DND-41 (cell line): ENCODE data around the gene NCSTN.

Experiments
- ATAC-seq: fragments of 200-7000 bp; cut with Tn5 transposase; 3 replicates; pipeline ENCODE4 v1.9.1; 2021; ENCODE audit warnings: low read depth; ENCODE audit not compliant: insufficient read depth
- DNase-seq: peaks from one replicate; pipeline ENCODE4 v3.0.0-alpha.2; 2020
- H2AFZ ChIP-seq: 2 replicates; pipeline ENCODE4 v1.6.0; 2012; ENCODE audit warnings: low read depth, low read length
- H3K27ac ChIP-seq: 2 replicates; pipeline ENCODE4 v1.5.1; 2012; ENCODE audit warnings: low read length, inconsistent platforms
- H3K27me3 ChIP-seq: fragments of 200-600 bp; sonication (generic); 2 replicates; pipeline ENCODE4 v1.6.0; 2012; ENCODE audit warnings: low read length, mild to moderate bottlenecking, inconsistent platforms; ENCODE audit not compliant: insufficient read depth, poor library complexity
- H3K36me3 ChIP-seq: 2 replicates; pipeline ENCODE4 v1.5.1; 2012; ENCODE audit warnings: low read length, inconsistent platforms; ENCODE audit not compliant: insufficient read depth
- H3K4me1 ChIP-seq: 2 replicates; pipeline ENCODE4 v1.5.1; 2012; ENCODE audit warnings: mild to moderate bottlenecking, low read length; ENCODE audit not compliant: insufficient read depth
- H3K4me2 ChIP-seq: 2 replicates; pipeline ENCODE4 v1.6.0; 2012; ENCODE audit warnings: mild to moderate bottlenecking, moderate library complexity, low read length, inconsistent platforms; ENCODE audit not compliant: insufficient read depth
- H3K4me3 ChIP-seq, 2 experiments: fragments of 200-600 bp in 1 of 2; shearing (Covaris generic) in 1 of 2; 2 replicates each; pipeline ENCODE4 v1.5.1; 2012 to 2016; ENCODE audit warnings: inconsistent platforms in 2 of 2, low read length in 2 of 2, mild to moderate bottlenecking in 2 of 2, low read depth in 1 of 2, moderate library complexity in 1 of 2
- H3K79me2 ChIP-seq: 2 replicates; pipeline ENCODE4 v1.6.0; 2012; ENCODE audit warnings: low read length, inconsistent platforms; ENCODE audit not compliant: insufficient read depth
- H3K9ac ChIP-seq: 2 replicates; pipeline ENCODE4 v1.6.0; 2012; ENCODE audit warnings: low read depth, mild to moderate bottlenecking, inconsistent platforms, low read length, moderate library complexity
- H3K9me3 ChIP-seq: 2 replicates; pipeline ENCODE4 v1.5.1; 2012; ENCODE audit warnings: low read length, moderate library complexity, mild to moderate bottlenecking, inconsistent platforms; ENCODE audit not compliant: insufficient read depth, severe bottlenecking
- H4K20me1 ChIP-seq: 2 replicates; pipeline ENCODE4 v1.6.0; 2012; ENCODE audit warnings: low read length; ENCODE audit not compliant: insufficient read depth
- CTCF ChIP-seq: IDR thresholded peaks from 2 replicates; pipeline ENCODE4 v1.5.1; 2012; ENCODE audit warnings: borderline replicate concordance, low read length, moderate library complexity, mild to moderate bottlenecking; ENCODE audit not compliant: poor library complexity, severe bottlenecking; ENCODE audit errors: extremely low read depth
- EZH2 ChIP-seq: IDR thresholded peaks from 3 replicates; pipeline ENCODE4 v1.6.1; 2012; ENCODE audit warnings: borderline replicate concordance, low read depth, mild to moderate bottlenecking, moderate library complexity, low read length, inconsistent platforms; ENCODE audit not compliant: severe bottlenecking

Gene NCSTN

GRCh38 chr1:160309571-160309970 lies 33.6 kb upstream of the NCSTN start:
- no peak overlapping the region for H3K4me2 ChIP-seq
- no peaks in the 10 kb centered on the region for H3K9me3 ChIP-seq
- H4K20me1 ChIP-seq: no peaks in the 10 kb centered on the region
- H3K27ac ChIP-seq: no peak overlapping the region
- no peaks in the 10 kb centered on the region for H3K79me2 ChIP-seq
- TF ChIP-seq CTCF (no peak), EZH2 (no peak)
- ATAC-seq (no peak), DNase-seq (no peak)
- no peak overlapping the region for H3K4me3 ChIP-seq
- peaks cover 91% of the 10 kb centered on the region for H3K36me3 ChIP-seq
- no peaks in the 10 kb centered on the region for H3K4me1 ChIP-seq
- no peak overlapping the region for H3K9ac ChIP-seq
- no peak overlapping the region for H2AFZ ChIP-seq
- no peaks in the 10 kb centered on the region for H3K27me3 ChIP-seq

GRCh38 chr1:160315359-160315758 lies 27.8 kb upstream of the NCSTN start:
- H3K27me3 ChIP-seq: no peaks in the 10 kb centered on the region
- no peaks in the 10 kb centered on the region for H4K20me1 ChIP-seq
- H3K4me3 ChIP-seq: no peak overlapping the region
- H3K27ac ChIP-seq: no peak overlapping the region
- peaks cover 84% of the 10 kb centered on the region for H3K36me3 ChIP-seq
- H3K9ac ChIP-seq: no peak overlapping the region
- DNase-seq: no peak
- H3K9me3 ChIP-seq: no peaks in the 10 kb centered on the region
- H3K4me1 ChIP-seq: no peaks in the 10 kb centered on the region
- H3K4me2 ChIP-seq: no peak overlapping the region
- H3K79me2 ChIP-seq: peaks cover 13% of the 10 kb centered on the region
- TF ChIP-seq CTCF (no peak), EZH2 (no peak)
- no peak overlapping the region for H2AFZ ChIP-seq
- no peak for ATAC-seq

GRCh38 chr1:160322831-160323230 lies 20.4 kb upstream of the NCSTN start:
- H3K79me2 ChIP-seq: peaks cover 23% of the 10 kb centered on the region
- H3K36me3 ChIP-seq: peaks cover 76% of the 10 kb centered on the region
- no peak for TF ChIP-seq EZH2
- no peak for TF ChIP-seq CTCF
- H3K4me1 ChIP-seq: no peaks in the 10 kb centered on the region
- no peak overlapping the region for H3K27ac ChIP-seq
- H3K4me3 ChIP-seq: no peak overlapping the region
- DNase-seq (no peak), ATAC-seq (no peak)
- no peak overlapping the region for H2AFZ ChIP-seq
- no peak overlapping the region for H3K4me2 ChIP-seq
- H3K9ac ChIP-seq: no peak overlapping the region
- no peaks in the 10 kb centered on the region for H3K9me3 ChIP-seq
- no peaks in the 10 kb centered on the region for H4K20me1 ChIP-seq
- no peaks in the 10 kb centered on the region for H3K27me3 ChIP-seq

- Histone ChIP-seq H3K36me3 (peaks cover 83% of the 10 kb centered on the region), H3K4me2 (no peak overlapping the region), H3K9ac (no peak overlapping the region), H3K27me3 (no peaks in the 10 kb centered on the region), H3K79me2 (peaks cover 16% of the 10 kb centered on the region; the same call in 1 of the 2 replicates), H3K9me3 (no peaks in the 10 kb centered on the region), H4K20me1 (no peaks in the 10 kb centered on the region), H3K4me1 (no peaks in the 10 kb centered on the region), H3K4me3 (no peak overlapping the region), H3K27ac (no peak overlapping the region), H2AFZ (no peak overlapping the region)
- ATAC-seq (no peak), DNase-seq (no peak)
- no peak for TF ChIP-seq CTCF
- TF ChIP-seq EZH2: no peak
These were observed 17.9 kb upstream of the NCSTN start for GRCh38 chr1:160325252-160325651.
